GM12874 (cell line): ENCODE data around the gene TTC39A.
A peak's percentile ranks its signal among the peaks of the same experiment; 100 is the strongest.

Experiments
- CTCF ChIP-seq: IDR thresholded peaks from 2 replicates; pipeline ENCODE4 v1.5.1; 2011; ENCODE audit warnings: low read depth, mild to moderate bottlenecking, control low read depth, low read length, moderate library complexity; ENCODE audit not compliant: insufficient read depth

TTC39A gene

GRCh38 chr1:51301152-51301843 lies 29.1 kb downstream of the TTC39A start:
- TF ChIP-seq CTCF: no peak

- no peak for TF ChIP-seq CTCF
Observed at GRCh38 chr1:51299981-51300670, 30.2 kb downstream of the TTC39A start.

GRCh38 chr1:51299185-51299885 lies 31.0 kb downstream of the TTC39A start:
- no peak for TF ChIP-seq CTCF

GRCh38 chr1:51298322-51298705 lies 32.0 kb downstream of the TTC39A start:
- TF ChIP-seq CTCF: no peak

GRCh38 chr1:51297401-51298321 lies 32.7 kb downstream of the TTC39A start:
- no peak for TF ChIP-seq CTCF

- TF ChIP-seq CTCF: peak; percentile 95
Observed at GRCh38 chr1:51296383-51297357, 33.7 kb downstream of the TTC39A start.
